DMS153 treated with DMSO at 0.1 percent for 48 hours (cell line): ENCODE measurements around the gene SRSF10.
"Not testable (repeated sequence)": the region's sequence is repeated elsewhere in the genome, so short reads cannot be mapped to it uniquely, and the experiment has no call there.

Experiments
- DNase-seq: peaks from one replicate; lab custom pipeline; 2025; ENCODE audit not compliant: unreplicated experiment; lab: John Stamatoyannopoulos, UW

Gene SRSF10

DNA sequence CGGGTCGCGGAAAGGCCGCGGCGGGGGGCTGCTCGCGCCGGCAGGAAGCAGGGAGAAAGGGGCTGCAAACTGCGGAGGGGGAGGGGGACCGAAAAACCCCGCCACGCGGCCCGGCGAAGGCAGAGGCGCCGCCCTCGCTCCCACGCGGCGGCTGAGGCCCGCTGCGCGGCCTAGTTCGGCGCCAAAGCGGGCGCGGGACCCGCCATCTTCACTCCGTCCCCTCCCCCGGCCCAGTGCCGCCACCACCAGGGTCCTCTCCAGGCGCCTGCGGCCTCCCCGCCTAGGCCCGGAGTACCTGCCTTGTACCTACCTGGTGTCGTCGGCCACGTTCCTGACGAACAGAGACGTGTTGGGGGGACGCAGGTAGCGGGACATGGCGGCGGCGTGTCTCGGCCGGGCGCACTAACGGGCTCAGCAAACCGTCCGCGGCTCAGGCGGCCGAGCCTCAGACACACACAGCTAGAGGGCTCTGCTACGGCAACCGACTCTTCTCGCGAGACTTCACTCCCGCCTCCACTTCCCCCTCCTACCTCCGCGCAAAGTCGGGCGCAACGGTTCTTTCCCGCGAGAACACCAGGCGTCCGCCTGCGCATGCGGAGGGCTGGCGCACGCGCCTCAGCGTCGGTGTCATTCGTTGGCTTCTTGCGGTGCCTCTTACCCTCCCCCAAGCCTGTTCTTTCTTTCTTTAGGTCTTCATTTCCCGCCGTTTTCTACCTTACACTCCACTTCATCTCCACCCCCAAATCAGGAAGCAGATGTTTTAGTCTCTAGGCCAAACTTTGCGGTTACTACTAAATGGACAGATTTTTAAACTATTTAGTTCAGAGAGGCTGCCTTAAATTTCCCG lies at the start of gene SRSF10:
SRSF10 (minus strand) TSS at position 447 of the 847 bp plus-strand sequence; CDS start at position 375, 72 bp downstream.
- peak; percentile 99 for DNase-seq

DNA sequence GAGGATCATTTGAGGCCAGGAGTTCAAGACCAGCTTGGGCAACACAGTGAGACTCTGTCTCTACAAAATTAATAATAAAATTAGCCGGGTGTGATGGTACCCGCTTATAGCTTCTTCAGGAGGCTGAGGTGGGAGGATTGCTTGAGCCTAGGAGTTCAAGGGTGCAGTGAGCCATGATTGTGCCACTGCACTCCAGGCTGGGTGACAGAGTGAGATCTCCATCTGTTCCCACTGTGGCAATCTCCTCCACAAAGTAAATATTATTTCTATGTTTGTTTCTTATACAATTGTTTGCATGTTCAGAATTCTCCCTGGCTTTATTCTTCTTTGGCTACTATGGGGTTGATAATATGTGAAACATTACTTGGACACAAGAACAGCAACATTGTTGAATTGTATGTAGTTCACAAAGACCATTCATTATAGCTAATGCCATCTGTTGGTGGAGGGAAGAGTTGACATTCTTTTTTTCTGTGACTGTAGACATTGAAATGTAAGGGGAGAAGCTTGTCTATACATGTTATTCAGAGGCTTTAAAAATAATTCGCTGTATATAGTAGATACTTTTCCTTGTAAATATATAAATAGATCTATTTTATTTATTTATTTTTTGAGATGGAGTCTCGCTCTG lies 47.8 kb upstream of the SRSF10 start:
- peak; percentile 46 for DNase-seq

DNA sequence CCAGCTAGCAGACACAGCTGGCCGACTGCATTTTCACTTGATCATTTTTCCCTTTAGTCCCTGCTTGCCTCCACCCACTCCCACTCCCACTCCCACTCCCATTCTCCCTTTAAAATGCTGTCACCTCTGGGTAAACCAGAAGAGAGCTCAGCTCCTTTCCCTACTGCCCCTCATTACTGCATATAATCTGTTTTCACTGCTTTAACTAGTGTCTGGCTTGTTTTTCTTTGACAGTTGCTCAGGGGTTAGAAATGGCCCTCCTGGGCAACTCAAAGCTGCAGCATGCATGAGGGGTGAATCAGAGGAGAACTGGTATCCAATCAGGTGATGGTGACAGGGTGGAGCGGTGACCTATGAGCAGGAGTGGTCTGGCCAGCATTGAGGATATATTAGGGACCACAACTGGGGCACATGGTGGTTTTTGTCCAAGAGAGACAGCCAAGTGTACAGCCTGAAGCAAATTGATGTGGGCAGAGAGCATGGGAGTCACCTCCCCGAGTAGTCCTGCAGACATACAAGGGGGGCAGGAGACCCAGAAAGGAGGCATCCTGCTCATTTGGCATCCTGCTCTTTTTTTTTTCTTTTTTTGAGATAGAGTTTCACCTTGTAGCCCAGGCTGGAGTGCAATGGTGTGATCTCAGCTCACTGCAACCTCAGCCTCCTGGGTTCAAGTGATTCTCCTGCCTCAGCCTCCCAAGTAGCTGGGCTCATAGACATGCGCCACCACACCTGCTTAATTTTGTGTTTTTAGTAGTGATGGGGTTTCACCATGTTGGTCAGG lies 42.6 kb upstream of the SRSF10 start:
- no peak for DNase-seq

DNA sequence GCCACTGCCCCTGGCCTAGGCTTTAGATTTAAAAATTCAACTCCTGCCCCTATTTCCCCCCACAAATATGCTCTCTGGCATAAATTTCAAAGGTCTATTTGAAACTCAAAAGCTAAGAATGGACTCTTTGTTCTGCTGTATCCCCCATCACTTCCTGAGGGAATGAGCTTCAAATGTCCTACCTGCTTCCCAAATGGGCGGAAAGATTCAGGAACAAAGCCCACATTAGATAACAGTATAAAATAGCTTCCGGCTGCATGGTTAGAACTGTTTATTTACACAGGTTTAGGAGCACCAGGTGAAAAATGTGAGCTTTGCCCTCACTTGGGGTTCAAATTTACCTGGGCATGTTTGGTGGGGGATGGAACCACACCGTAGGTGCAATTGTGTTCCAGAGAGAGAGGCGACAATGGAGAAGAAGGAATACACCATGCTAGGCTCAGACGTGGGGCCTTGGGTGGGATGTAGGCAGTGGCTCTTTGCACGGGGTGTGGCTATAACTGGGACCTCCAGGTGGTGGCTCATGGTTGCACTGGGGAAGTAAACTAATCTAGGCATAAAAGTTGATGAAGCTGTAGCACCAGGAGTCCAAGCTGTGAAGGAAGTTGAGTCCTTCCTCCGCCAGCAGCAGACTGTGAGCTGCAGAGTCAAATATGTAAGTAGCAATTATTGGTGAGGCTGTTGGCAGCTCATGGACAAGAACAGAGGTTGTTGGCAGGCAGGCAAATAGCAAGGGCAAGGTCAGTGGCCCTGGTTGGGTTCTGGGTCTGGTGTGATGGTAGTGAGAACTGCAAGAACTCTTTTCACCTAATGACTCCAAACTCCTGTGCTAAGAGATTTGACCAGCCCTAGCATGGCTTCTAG lies 41.5 kb upstream of the SRSF10 start:
- no peak for DNase-seq

DNA sequence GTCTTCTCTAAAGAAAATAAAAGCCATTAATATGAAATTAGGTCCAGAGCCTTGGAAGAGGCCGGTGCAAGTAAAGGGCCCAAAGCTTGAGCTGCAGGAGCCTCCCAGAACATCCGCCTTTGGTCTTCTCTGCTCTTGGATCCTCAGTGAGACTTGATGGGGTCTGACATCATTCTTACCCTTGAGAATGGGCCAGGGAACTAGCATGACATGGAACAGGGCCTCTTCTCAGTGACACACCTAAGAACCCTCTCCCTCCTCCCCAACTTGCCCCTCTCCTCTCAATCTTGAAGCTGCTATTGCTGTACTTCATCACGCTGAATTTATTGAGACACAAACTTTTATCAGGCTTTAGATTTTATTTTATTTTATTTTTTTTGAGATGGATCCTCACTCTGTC lies 40.3 kb upstream of the SRSF10 start:
- DNase-seq = no peak

DNA sequence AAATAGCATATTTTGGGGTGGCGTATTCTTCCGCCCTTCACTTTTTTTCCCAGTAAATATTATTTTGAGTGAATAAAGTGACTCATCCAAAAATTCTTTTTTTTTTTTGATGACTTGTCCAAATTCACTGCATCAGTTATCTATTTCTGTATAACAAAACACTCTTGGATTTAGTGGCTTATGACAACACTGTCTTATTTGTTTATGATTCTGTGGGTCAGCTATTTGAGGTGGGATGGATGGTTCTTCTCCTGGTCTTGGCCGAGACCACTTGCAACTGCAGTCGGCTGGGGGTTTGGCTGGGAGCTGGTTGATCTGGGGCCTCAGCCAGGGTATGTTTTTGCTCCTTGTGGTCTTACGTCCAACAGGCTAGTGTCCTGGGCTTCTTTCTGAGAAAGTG lies 39.9 kb upstream of the SRSF10 start:
- DNase-seq = no peak

DNA sequence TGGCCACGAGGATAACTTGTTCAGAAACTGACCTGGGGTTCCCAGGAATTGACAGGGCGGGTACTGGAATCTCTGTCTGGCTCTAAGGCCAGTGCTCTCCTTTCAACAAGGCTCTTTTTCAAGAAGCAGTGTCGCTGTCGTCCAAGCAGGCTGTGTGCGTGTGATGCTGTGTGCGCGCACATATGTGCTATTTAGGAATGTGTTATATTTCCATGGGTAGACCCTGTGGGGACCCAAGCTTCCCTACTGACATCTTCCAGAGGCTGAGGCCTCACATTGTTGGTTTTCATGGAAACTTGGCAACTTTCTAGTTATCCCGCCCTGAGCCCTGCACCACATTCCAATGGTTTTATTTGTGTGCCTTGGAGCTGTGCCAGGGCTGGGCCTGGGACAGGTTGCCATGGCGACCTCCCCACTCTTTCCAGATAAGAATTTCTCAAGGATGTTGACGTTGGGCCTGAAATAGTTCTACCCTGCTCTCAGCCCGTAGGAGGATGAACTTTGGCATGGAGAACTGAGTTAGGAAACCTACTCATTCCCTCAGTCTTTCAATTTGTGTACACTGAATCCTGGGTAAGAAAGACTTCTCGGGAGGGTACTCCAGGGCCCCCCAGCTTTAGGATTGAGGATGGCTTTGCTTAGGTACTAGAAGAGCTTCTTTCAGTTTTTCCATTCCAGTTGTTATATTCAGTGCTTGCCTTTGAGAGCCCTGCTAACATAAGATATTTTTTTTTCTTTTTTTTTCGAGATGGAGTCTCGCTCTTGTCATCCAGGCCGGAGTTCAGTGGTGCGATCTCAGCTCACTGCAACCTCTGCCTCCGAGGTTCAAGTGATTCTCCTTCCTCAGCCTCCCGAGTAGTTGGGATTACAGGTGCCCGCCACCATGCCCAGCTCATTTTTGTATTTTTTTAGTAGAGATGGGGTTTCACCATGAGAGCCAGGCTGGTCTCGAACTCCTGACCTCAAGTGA lies 38.8 kb upstream of the SRSF10 start:
- DNase-seq = no peak

DNA sequence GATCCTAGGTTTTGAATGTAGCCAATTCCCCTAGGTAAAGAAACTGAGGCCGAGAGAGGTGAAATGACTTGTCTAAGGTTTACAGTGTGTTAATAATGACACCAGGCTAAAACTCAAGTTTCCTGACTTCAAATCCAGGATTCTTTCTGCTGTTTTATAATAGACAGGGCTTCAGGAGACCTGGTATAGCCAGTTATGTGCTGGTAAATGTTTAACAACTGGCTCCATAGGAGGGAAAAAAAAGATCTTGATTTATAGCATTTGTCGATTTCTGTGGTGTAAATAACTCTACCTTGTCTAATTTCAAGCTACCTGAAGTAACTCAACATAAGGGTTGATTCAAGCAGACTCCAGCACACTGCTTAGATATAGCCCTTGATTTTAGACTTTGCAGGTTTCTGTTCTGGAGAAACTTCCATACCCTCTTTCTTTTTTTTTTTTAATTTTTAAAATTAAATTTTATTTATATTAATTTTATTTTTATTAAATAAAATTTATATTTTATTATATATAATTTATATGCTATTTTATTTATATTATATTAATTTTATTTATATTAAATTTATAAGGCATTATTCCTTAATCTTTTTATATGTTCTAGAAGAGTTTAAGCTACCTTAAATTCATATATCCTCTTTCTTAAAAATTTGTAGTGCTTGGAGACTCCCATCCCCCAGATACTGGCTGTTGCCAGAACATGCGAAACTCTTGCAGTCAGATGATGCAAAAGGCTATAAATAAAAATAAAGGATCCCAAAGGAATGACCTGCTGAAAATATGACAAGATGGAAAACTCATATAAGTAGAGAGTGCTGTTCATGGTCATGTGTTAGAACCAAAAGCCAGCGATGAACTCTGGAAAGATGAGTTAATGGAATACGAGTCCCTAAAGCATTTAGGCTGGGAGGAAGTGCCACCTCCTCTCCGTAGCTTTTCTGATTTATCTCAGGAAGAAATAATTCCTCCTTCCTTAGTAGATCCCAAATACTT lies 35.4 kb upstream of the SRSF10 start:
- no peak for DNase-seq

DNA sequence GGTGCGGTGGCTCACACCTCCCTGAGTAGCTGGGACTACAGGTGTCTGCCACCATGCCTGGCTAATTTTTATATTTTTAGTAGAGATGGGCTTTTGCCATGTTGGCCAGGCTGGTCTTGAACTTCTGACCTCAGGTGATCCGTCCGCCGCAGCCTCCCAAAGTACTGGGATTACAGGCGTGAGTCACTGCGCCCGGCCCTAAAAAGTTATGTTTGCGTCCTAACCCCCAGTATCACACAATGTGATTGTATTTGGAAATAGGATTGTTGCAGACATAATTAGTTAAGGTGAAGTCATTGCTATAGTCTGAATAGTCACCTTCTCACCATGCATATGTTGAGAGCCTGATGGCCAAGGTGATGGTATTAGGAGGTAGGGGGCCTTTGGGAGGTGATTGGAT lies 32.8 kb upstream of the SRSF10 start:
- DNase-seq = not testable (repeated sequence)

DNA sequence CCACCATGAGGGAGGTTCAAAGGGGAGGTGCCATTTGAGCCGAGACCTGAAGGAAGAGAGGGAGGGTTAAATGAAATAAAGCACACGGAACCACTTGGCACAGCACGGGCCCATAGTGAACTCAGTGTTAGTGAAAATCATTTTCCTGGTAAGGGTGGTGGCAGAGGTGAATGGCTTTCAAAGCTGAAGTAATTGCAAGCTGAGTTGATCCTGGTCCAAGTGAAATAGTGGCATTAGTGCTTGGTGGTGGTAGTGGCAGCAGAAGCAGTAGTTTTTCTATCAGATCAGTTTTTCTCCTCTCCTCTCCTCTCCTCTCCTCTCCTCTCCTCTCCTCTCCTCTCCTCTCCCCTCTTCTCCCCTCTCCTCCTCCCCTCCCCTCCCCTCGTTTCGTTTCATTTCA lies 30.5 kb upstream of the SRSF10 start:
- no peak for DNase-seq

DNA sequence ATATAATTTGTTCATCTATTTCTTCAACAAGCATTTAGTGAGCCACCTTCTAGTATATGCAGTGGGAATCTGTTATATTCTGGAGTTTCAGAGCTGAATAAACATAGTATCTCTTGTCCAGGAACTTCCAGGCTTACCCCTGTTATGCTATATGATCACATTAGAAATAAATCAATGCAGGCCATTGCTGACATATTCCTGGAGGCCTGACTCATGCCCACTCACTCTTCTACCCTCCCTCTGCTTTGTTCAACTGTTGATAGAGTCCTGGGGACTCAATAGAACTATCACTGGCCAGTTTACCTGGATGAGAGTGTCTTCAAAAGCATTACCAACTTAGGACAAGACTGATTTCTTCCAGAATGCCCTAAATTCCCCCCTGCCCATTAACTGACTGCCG lies 29.3 kb upstream of the SRSF10 start:
- no peak for DNase-seq

DNA sequence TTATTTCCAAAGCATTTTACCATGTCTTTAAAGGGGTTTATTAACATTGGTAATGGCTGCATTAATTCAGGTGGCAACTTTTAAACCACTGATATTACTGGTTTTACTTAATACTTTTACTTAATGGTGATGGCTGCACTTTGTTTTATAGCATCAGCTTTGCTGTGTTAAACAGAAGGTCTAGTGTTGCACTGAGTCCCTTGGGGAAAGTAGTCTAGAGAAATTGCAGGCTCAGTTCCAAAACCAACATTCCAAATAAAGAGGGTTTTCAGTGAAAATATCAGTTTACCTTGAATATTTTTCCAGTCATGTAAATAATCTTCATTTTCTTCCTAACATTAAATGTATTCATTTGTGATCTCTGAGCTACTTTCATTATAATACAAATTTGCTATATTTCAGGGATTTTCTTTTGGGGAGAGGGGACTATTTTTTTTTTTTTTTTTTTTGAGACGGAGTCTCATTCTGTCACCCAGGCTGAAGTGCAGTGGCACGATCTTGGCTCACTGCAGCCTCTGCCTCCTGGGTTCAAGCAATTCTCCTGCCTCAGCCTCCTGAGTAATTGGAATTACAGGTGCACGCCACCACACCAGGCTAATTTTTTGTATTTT lies 28.6 kb upstream of the SRSF10 start:
- not testable (repeated sequence) for DNase-seq

DNA sequence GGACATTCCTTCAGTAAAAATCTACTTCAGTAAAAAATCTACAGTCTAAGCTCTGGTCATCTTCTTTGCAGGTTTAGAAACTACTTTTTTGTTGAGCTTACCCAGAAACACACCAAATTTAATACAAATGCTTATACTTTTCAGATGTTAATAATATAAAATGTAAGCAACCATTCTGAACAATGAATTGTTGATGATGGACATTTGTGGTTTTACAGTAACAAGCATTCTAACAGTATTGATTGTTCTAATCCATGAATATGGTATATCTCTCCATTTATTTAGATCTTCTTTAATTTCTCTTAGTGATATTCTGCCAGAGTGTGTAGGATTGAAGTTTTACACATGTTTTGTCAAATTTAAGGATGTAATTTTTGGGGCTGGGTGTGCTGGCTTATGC lies 27.0 kb upstream of the SRSF10 start:
- no peak for DNase-seq

DNA sequence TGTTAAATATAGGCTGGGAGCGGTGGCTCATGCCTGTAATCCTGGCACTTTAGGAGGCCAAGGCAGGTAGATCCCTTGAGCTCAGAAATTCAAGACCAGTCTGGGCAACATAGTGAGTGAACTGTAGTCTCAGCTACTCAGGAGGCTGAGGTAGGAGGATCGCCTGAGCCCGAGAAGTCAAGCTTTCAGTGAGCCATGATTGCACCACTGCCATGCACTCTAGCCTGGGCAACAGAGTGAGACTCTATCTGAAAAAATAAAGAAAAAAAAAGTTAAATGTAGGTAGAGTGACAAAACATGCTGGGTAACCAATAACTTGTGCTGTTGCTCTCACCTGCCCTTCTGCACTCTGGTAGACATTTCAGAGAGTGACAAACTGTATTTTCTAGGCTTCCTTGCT lies 25.0 kb upstream of the SRSF10 start:
- no peak for DNase-seq

DNA sequence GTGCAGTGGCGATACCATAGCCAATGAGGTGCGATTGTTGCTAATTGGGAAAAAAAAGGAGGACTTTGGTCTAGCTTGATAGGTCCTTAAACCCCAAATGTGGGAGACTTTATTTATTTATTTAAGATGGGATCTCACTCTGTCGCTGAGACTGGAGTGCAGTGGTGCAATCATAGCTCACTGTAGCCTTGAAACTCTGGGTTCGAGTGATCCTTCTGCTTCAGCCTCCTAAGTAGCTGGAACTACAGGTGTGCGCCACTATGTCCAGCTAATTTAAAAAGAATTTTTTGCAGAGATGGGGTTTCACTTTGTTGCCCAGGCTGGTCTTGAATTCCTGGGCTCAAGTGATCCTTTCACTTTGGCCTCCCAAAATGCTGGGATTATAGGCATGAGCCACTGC lies 24.0 kb upstream of the SRSF10 start:
- DNase-seq = no peak

DNA sequence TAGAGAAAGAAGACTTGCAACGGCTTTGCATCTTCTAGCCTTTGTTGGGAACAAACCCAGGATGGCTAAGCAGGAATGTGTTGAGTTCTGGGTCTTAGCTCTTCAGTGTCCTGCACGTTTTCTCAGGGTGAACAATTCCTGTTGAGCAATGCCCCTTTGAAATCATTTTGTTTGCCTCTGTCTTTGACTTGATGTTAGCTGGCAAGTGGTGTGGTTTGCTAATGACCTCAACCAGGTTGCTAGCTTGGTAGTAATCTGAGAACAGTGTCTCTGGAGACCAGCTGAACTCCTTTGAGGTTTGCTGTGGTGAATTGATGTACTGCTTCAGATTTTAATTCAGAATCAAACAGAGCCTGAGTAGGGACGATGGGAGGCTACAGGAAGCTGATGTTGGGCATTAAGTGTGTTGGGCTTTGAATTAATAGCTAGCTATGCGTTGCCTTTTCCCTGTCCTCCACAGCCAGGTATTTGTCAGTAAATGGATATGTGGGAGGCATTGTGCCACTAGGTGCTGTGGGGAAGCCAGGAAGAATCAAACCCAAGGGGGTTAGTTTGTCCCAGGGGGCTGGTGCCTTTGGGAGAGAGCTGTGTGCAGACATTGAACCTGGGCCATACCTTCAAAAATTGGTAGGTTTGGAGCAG lies 23.3 kb upstream of the SRSF10 start:
- peak; percentile 73 for DNase-seq

DNA sequence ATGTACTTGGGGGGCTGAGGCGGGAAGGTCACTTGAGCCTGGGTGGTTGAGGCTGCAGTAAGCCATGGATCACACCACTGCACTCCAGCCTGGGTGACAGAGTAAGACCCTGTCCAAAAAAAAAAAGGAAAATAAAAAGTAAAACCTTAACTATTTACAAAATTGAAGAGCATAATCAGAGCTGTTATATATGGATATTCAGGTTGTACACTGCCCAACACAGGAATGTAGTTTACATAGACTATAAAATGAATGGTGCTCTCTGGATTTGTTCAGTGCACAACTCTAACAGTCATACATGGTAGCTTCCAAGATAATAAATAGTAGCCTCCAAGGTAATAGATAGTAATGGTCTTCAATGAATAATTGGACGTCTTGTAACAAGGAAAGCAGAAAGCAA lies 22.6 kb upstream of the SRSF10 start:
- DNase-seq = no peak
